HEK293T (cell line): ENCODE measurements around the gene S100A6.

Experiments used
- CTCF ChIA-PET: fragments of 350-600 bp; formaldehyde crosslinking; extraction: SDS; loops from one replicate; lab custom pipeline; 2021; ENCODE audit warnings: antibody characterized with exemption, inconsistent platforms; lab: Yijun Ruan, JAX
- POLR2A ChIA-PET: fragments of 350-600 bp; formaldehyde crosslinking; extraction: SDS; loops from one replicate; lab custom pipeline; 2020; ENCODE audit warnings: antibody characterized with exemption, inconsistent platforms; lab: Yijun Ruan, JAX
- DNase-seq: peaks from one replicate; pipeline ENCODE4 v3.0.0; 2012; ENCODE audit warnings: mixed read lengths; ENCODE audit errors: extremely low spot score
- ARNT ChIP-seq: fragments of 450-650 bp; IDR thresholded peaks from 2 replicates; pipeline ENCODE4 v1.6.1; 2017; ENCODE audit warnings: mild to moderate bottlenecking
- BHLHE40 ChIP-seq: fragments of 450-650 bp; IDR thresholded peaks from 2 replicates; pipeline ENCODE4 v1.6.1; 2016; ENCODE audit warnings: mild to moderate bottlenecking, moderate library complexity, borderline replicate concordance
- CTBP1 ChIP-seq: fragments of 450-650 bp; IDR thresholded peaks from 2 replicates; pipeline ENCODE4 v1.6.1; 2016; ENCODE audit warnings: borderline replicate concordance
- ELF4 ChIP-seq: fragments of 450-650 bp; IDR thresholded peaks from 2 replicates; pipeline ENCODE4 v1.6.1; 2017; ENCODE audit warnings: antibody characterized with exemption
- FOXA1 ChIP-seq: fragments of 450-650 bp; IDR thresholded peaks from 2 replicates; pipeline ENCODE4 v1.6.1; 2016; ENCODE audit warnings: mild to moderate bottlenecking
- FOXK2 ChIP-seq: fragments of 450-650 bp; IDR thresholded peaks from 2 replicates; pipeline ENCODE4 v1.6.1; 2016; ENCODE audit warnings: mild to moderate bottlenecking
- FOXM1 ChIP-seq: fragments of 450-650 bp; IDR thresholded peaks from 2 replicates; pipeline ENCODE4 v1.6.1; 2017; ENCODE audit warnings: mild to moderate bottlenecking, borderline replicate concordance
- HDGF ChIP-seq: fragments of 450-650 bp; IDR thresholded peaks from 2 replicates; pipeline ENCODE4 v1.6.1; 2017; ENCODE audit warnings: antibody characterized with exemption, borderline replicate concordance
- L3MBTL2 ChIP-seq: fragments of 450-650 bp; conservative IDR thresholded peaks from 2 replicates; pipeline ENCODE4 v1.6.1; 2016; ENCODE audit warnings: mild to moderate bottlenecking
- LEF1 ChIP-seq: fragments of 450-650 bp; IDR thresholded peaks from 2 replicates; pipeline ENCODE4 v1.6.1; 2017; ENCODE audit warnings: mild to moderate bottlenecking, borderline replicate concordance
- NFRKB ChIP-seq: fragments of 450-650 bp; IDR thresholded peaks from 2 replicates; pipeline ENCODE4 v1.6.1; 2016; ENCODE audit warnings: mild to moderate bottlenecking, moderate library complexity
- PKNOX1 ChIP-seq: fragments of 450-650 bp; IDR thresholded peaks from 2 replicates; pipeline ENCODE4 v1.6.1; 2016
- SP1 ChIP-seq: fragments of 450-650 bp; IDR thresholded peaks from 2 replicates; pipeline ENCODE4 v1.6.1; 2017
- SUZ12 ChIP-seq: fragments of 450-650 bp; IDR thresholded peaks from 2 replicates; pipeline ENCODE4 v1.6.1; 2016; ENCODE audit warnings: mild to moderate bottlenecking
- TARDBP ChIP-seq: fragments of 450-650 bp; IDR thresholded peaks from 2 replicates; pipeline ENCODE4 v1.6.1; 2016
- ZNF384 ChIP-seq: fragments of 450-650 bp; IDR thresholded peaks from 2 replicates; pipeline ENCODE4 v1.6.1; 2016

S100A6 gene

GRCh38 chr1:153561466-153561985, 25.7 kb upstream of the S100A6 start:
- CTCF ChIA-PET, result interaction anchor here (1.0 kb wide), 1 partner anchor 66 kb away, joined by 4 read pairs; the partner anchor contains the start of gene S100A13

GRCh38 chr1:153560771-153561465, 25.1 kb upstream of the S100A6 start:
- no peak for TF ChIP-seq L3MBTL2
- no peak for TF ChIP-seq FOXK2
- no peak for TF ChIP-seq PKNOX1
- no peak for TF ChIP-seq FOXM1
- no peak for TF ChIP-seq ARNT
- no peak for TF ChIP-seq HDGF
- no peak for TF ChIP-seq ELF4
- TF ChIP-seq ZNF384, result no peak
- DNase-seq, result no peak
- POLR2A ChIA-PET, result interaction anchor here (0.7 to 1.1 kb wide), 2 partner anchors 8 to 9 kb away, joined by 3 read pairs; no protein-coding TSS in a partner anchor
- CTCF ChIA-PET, result interaction anchor here (1.0 kb wide), 1 partner anchor 66 kb away, joined by 4 read pairs; the partner anchor contains the start of gene S100A13

More at GRCh38 chr1:153561466-153561985, 25.7 kb upstream of the S100A6 start:
- POLR2A ChIA-PET, result interaction anchor here (0.7 to 1.6 kb wide), 4 partner anchors 9 to 17 kb away, joined by 3 to 4 read pairs (median 3); no protein-coding TSS in a partner anchor
- TF ChIP-seq ARNT (no peak), TARDBP (no peak), SP1 (no peak), FOXK2 (no peak), SUZ12 (no peak), NFRKB (no peak), L3MBTL2 (no peak), BHLHE40 (no peak), PKNOX1 (no peak), ZNF384 (no peak), FOXA1 (no peak), LEF1 (no peak), ELF4 (no peak), FOXM1 (no peak), CTBP1 (no peak), HDGF (no peak)
- DNase-seq, result no peak

GRCh38 chr1:153560241-153560640, 24.4 kb upstream of the S100A6 start:
- ChIA-PET POLR2A (no interaction called here), CTCF (interaction anchor here (1.2 kb wide), 1 partner anchor 8 kb away, joined by 3 read pairs; no protein-coding TSS in a partner anchor)
- TF ChIP-seq PKNOX1 (no peak), ARNT (no peak), BHLHE40 (no peak), L3MBTL2 (no peak), LEF1 (no peak), FOXK2 (no peak), FOXA1 (no peak), FOXM1 (no peak), TARDBP (no peak), NFRKB (no peak), SUZ12 (no peak), ZNF384 (no peak), ELF4 (no peak), CTBP1 (no peak), SP1 (no peak), HDGF (no peak)
- no peak for DNase-seq

GRCh38 chr1:153557877-153558276, 22.1 kb upstream of the S100A6 start:
- no peak for DNase-seq

More at GRCh38 chr1:153557877-153558276, 22.1 kb upstream of the S100A6 start:
- ChIA-PET CTCF (no interaction called here), POLR2A (interaction anchor here (1.1 kb wide), 1 partner anchor 76 kb away, joined by 4 read pairs; no protein-coding TSS in a partner anchor)
- TF ChIP-seq BHLHE40, result no peak
- TF ChIP-seq ELF4, result no peak
- no peak for TF ChIP-seq CTBP1
- no peak for TF ChIP-seq ZNF384
- no peak for TF ChIP-seq ARNT
- no peak for TF ChIP-seq SP1
- TF ChIP-seq PKNOX1, result no peak
- TF ChIP-seq TARDBP, result no peak
- TF ChIP-seq FOXM1, result no peak
- no peak for TF ChIP-seq FOXA1
